Thyroid gland (tissue), 4 donors: ENCODE data around the gene YTHDC1. TPM values are rescaled to one million over a fixed set of nuclear protein-coding genes. Genes with fewer than 3 reads are reported as not detected.

ENCODE experiments used
- DNase-seq, 2 donors: peaks; one replicate each; pipeline ENCODE4 v3.0.0-alpha.2; 2019
- H3K27ac ChIP-seq, 3 donors: fragments of 200-600 bp; sonication (generic); 1 replicate in 2 of 3; 2 replicates in 1 of 3; pipeline ENCODE4 v1.5.1; 2016 to 2019; ENCODE audit warnings: mild to moderate bottlenecking in 1 of 3, moderate library complexity in 1 of 3
- H3K27me3 ChIP-seq: fragments of 200-600 bp; sonication (generic); one replicate; pipeline ENCODE4 v1.5.1; 2019
- H3K36me3 ChIP-seq, 2 donors: fragments of 200-600 bp; sonication (generic); one replicate each; pipeline ENCODE4 v1.5.1; 2016 to 2019
- H3K4me1 ChIP-seq, 2 donors: fragments of 200-600 bp; sonication (generic); one replicate each; pipeline ENCODE4 v1.5.1; 2017 to 2019
- H3K4me3 ChIP-seq, 3 donors: fragments of 200-600 bp; sonication (generic); replicated peaks in 1 of 3; 1 replicate in 2 of 3; 2 replicates in 1 of 3; pipeline ENCODE4 v1.5.1; 2016; ENCODE audit warnings: mild to moderate bottlenecking in 1 of 3
- H3K9me3 ChIP-seq: fragments of 200-600 bp; sonication (generic); one replicate; pipeline ENCODE4 v1.5.1; 2017
- CTCF ChIP-seq, 6 experiments: fragments of 200-600 bp in 3 of 6; fragments of 450-650 bp in 3 of 6; sonication (generic) in 3 of 6; IDR thresholded peaks; one replicate each; pipeline ENCODE4 v1.5.1; 2016 to 2019; ENCODE audit warnings: antibody characterized with exemption in 6 of 6, mild to moderate bottlenecking in 2 of 6, inconsistent platforms in 1 of 6, moderate library complexity in 1 of 6
- POLR2A ChIP-seq, 2 donors: fragments of 450-650 bp; IDR thresholded peaks; one replicate each; pipeline ENCODE4 v1.6.1; 2017; ENCODE audit warnings: antibody characterized with exemption in 2 of 2, mild to moderate bottlenecking in 2 of 2, moderate library complexity in 1 of 2
- whole genome bisulfite sequencing, 2 donors: methylation state at CpG; one replicate each; pipeline ENCODE4 v1.1.5; 2017; 5-methylcytosine and 5-hydroxymethylcytosine counted together
- intact Hi-C: fragments of 100-400 bp; cut with DNase I; formaldehyde crosslinking; loops from one replicate; pipeline ENCODE4 v1.15.1; 2023
- total RNA-seq, 4 donors: library from RNA; depleted of rRNA; stranded (reverse); fragments of >200 nt; gene quantifications; one replicate each; pipeline ENCODE4 v1.2.3, GENCODE V29; 2016

YTHDC1 gene
- total RNA-seq, 4 donors from 2014 or later, result 72.1 to 96.0 (median 83.2) TPM

DNA sequence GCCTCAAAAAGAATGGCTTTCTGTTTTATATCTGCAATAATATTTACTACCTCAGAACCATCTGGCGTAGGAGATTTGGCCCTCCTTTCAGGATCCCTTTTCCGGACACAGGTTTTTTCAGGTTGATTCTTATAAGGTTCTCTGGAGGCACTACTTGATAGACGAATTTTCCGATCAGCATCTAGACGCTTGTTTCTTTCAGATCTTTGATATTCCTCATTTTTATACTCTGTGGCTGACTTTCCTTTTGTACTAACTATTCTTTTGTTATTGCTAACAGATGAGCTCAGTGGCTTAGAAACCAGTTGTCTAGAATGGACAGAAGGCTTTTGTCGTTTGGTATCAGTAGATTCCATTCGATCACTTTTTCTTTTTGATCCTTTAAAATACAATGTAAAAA is 12.4 kb downstream of the YTHDC1 start:
- Histone ChIP-seq H3K4me3 (no peak overlapping the region), H3K36me3 (peaks cover 5 to 9% of the 10 kb centered on the region in 2 donors), H3K27me3 (no peaks in the 10 kb centered on the region), H3K4me1 (peaks cover 54 to 55% of the 10 kb centered on the region in 2 donors), H3K9me3 (no peaks in the 10 kb centered on the region), H3K27ac (no peak overlapping the region)
- TF ChIP-seq CTCF (IDR thresholded peaks at IDR 0.05) (no peak), POLR2A (IDR thresholded peaks at IDR 0.05) (no peak)
- 96 to 97% methylated on average over 7 of the region's 7 CpGs for WGBS, 2 donors
- intact Hi-C loops, result no loop called here
- no peak for DNase-seq

DNA sequence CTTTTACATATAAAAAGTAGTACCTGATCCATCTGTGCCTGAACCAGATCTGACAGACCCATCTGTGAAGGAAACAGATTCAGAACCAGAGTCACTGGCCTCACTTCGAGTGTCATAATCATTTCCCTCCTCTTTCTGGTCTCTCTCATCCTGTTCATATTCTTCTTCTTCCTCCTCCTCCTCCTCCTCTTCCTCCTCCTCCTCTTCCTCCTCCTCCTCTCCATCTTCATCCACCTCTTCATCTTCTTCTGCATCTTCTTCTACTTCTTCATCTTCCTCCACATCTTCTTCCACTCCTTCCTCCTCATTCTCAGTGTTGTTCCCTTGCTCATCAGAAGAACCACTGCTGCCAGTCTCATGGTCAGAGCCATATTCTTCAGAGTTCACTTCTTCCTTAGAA is 12.9 kb downstream of the YTHDC1 start:
- Histone ChIP-seq H3K9me3 (no peaks in the 10 kb centered on the region), H3K36me3 (peaks cover 5 to 9% of the 10 kb centered on the region in 2 donors), H3K27me3 (no peaks in the 10 kb centered on the region), H3K4me3 (no peak overlapping the region), H3K27ac (no peak overlapping the region), H3K4me1 (peaks cover 49 to 55% of the 10 kb centered on the region in 2 donors)
- TF ChIP-seq POLR2A (IDR thresholded peaks at IDR 0.05), result no peak
- no peak for TF ChIP-seq CTCF (IDR thresholded peaks at IDR 0.05)
- WGBS, 2 donors, result 87 to 92% methylated on average over 1 of the region's 1 CpG
- no peak for DNase-seq
- intact Hi-C loops, result no loop called here

DNA sequence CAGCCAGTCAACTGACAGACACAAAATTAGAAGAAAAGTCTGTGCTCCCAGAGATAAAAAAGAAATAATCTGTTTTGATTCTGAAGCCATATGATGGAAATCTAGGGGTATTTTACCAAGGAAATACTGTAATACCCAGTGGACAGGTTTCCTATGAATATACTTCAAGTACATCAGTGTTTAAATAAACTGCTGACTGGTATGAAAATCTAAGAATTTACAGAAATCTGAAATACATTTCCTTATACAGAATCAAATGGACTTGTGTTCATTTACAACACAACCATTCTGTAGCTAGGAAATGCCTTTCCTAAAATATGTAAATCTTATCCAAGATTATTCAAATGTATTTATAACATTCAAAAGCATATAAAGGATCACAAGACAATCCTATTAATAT is 13.4 kb downstream of the YTHDC1 start:
- H3K27ac ChIP-seq, result no peak overlapping the region
- H3K9me3 ChIP-seq, result no peaks in the 10 kb centered on the region
- H3K36me3 ChIP-seq, result peaks cover 5 to 9% of the 10 kb centered on the region in 2 donors
- intact Hi-C loops, result no loop called here
- no peak for TF ChIP-seq CTCF (IDR thresholded peaks at IDR 0.05)
- TF ChIP-seq POLR2A (IDR thresholded peaks at IDR 0.05), result no peak
- no peaks in the 10 kb centered on the region for H3K27me3 ChIP-seq
- H3K4me1 ChIP-seq, result peaks cover 44 to 51% of the 10 kb centered on the region in 2 donors
- no peak for DNase-seq
- no peak overlapping the region for H3K4me3 ChIP-seq

GRCh38 chr4:68326141-68326540 is 23.7 kb downstream of the YTHDC1 start:
- DNase-seq, result no peak
- H3K27me3 ChIP-seq, result no peaks in the 10 kb centered on the region
- H3K9me3 ChIP-seq, result no peaks in the 10 kb centered on the region
- TF ChIP-seq POLR2A (IDR thresholded peaks at IDR 0.05) (no peak), CTCF (IDR thresholded peaks at IDR 0.05) (no peak)
- no peaks in the 10 kb centered on the region for H3K4me1 ChIP-seq
- no peak overlapping the region for H3K27ac ChIP-seq
- H3K36me3 ChIP-seq, result peaks cover 40 to 47% of the 10 kb centered on the region in 2 donors
- WGBS, 2 donors, result 92 to 93% methylated on average over 1 of the region's 1 CpG
- intact Hi-C loops, result no loop called here
- no peak overlapping the region for H3K4me3 ChIP-seq

GRCh38 chr4:68324519-68325262 is 25.2 kb downstream of the YTHDC1 start:
- H3K4me3 ChIP-seq, result no peak overlapping the region
- no peaks in the 10 kb centered on the region for H3K9me3 ChIP-seq
- no peak for DNase-seq
- H3K27ac ChIP-seq, result no peak overlapping the region
- intact Hi-C loops, result no loop called here
- WGBS, 2 donors, result 77 to 81% methylated on average over 4 of the region's 4 CpGs
- H3K4me1 ChIP-seq, result no peaks in the 10 kb centered on the region
- TF ChIP-seq POLR2A (IDR thresholded peaks at IDR 0.05) (no peak), CTCF (IDR thresholded peaks at IDR 0.05) (no peak)
- H3K36me3 ChIP-seq, result peaks cover 31 to 41% of the 10 kb centered on the region in 2 donors
- no peaks in the 10 kb centered on the region for H3K27me3 ChIP-seq
